HG03064 (cell line): Measurements from ENCODE around the gene CYB5R2.
A peak's percentile ranks its signal among the peaks of the same experiment; 100 is the strongest.
"Not testable (repeated sequence)": the region's sequence is repeated elsewhere in the genome, so short reads cannot be mapped to it uniquely, and the experiment has no call there.

Experiments used
- ATAC-seq: cut with Tn5 transposase; IDR thresholded peaks from one replicate; pipeline ENCODE4 v1.9.1; 2021; ENCODE audit warnings: low read depth; ENCODE audit not compliant: unreplicated experiment

CYB5R2 gene

GRCh38 chr11:7670641-7671040 lies 2.7 kb downstream of the CYB5R2 start:
- no peak for ATAC-seq

- no peak for ATAC-seq
Observed at GRCh38 chr11:7668911-7669310, 4.4 kb downstream of the CYB5R2 start.

GRCh38 chr11:7668464-7668863 lies 4.8 kb downstream of the CYB5R2 start:
- ATAC-seq, result no peak

GRCh38 chr11:7667460-7667859 lies 5.8 kb downstream of the CYB5R2 start:
- ATAC-seq, result no peak

GRCh38 chr11:7666292-7666866 lies 6.9 kb downstream of the CYB5R2 start:
- ATAC-seq, result no peak

GRCh38 chr11:7665473-7666291 lies 7.6 kb downstream of the CYB5R2 start:
- peak; percentile 98 for ATAC-seq

GRCh38 chr11:7664867-7665266 lies 8.4 kb downstream of the CYB5R2 start:
- ATAC-seq, result no peak

- not testable (repeated sequence) for ATAC-seq
Observed at GRCh38 chr11:7663531-7663930, 9.8 kb downstream of the CYB5R2 start.

- no peak for ATAC-seq
Observed at GRCh38 chr11:7657306-7658025, 15.8 kb downstream of the CYB5R2 start.

GRCh38 chr11:7656704-7657103 lies 16.6 kb downstream of the CYB5R2 start:
- no peak for ATAC-seq

- ATAC-seq, result no peak
Observed at GRCh38 chr11:7655253-7656217, 17.8 kb downstream of the CYB5R2 start.

GRCh38 chr11:7654195-7654705 lies 19.1 kb downstream of the CYB5R2 start:
- ATAC-seq, result no peak

GRCh38 chr11:7651700-7652099 lies 21.6 kb downstream of the CYB5R2 start:
- ATAC-seq, result no peak

- ATAC-seq, result no peak
Observed at GRCh38 chr11:7651140-7651551, 22.2 kb downstream of the CYB5R2 start.

- ATAC-seq, result no peak
Observed at GRCh38 chr11:7648264-7648663, 25.0 kb downstream of the CYB5R2 start.

GRCh38 chr11:7646866-7647265 lies 26.4 kb downstream of the CYB5R2 start:
- ATAC-seq, result no peak

- no peak for ATAC-seq
Observed at GRCh38 chr11:7645206-7645605, 28.1 kb downstream of the CYB5R2 start.

GRCh38 chr11:7643314-7643713 lies 30.0 kb downstream of the CYB5R2 start:
- no peak for ATAC-seq

- no peak for ATAC-seq
Observed at GRCh38 chr11:7642747-7643146, 30.6 kb downstream of the CYB5R2 start.

GRCh38 chr11:7640816-7641215 lies 32.5 kb downstream of the CYB5R2 start:
- ATAC-seq, result no peak
